ENCODE results near the gene PIK3R3.

Gene PIK3R3

DNA sequence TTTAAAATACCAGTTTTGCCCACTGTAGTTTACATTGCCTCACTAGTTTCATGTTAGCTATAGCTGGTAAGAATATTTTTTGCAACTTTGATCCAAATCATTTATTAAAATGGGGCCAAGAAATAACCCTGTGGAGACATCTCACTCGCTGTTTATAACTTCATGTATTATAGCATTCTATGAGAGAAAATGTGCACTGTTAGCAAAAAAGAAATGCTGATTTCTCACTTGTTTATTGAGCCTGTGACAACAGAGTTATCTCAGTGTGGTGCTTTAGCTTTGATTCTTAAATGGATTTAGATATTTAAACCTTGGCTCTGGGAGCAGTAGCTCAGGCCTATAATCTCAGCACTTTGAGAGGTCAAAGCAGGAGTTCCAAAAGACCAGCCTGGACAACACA, 127.9 kb downstream of the PIK3R3 start:
- no peak for DNase-seq
- in situ Hi-C loops (cut with MboI; ENCODE audit: low pct_unique_long_range_greater_than_20kb, low sequenced_read_pairs): no loop called here

DNA sequence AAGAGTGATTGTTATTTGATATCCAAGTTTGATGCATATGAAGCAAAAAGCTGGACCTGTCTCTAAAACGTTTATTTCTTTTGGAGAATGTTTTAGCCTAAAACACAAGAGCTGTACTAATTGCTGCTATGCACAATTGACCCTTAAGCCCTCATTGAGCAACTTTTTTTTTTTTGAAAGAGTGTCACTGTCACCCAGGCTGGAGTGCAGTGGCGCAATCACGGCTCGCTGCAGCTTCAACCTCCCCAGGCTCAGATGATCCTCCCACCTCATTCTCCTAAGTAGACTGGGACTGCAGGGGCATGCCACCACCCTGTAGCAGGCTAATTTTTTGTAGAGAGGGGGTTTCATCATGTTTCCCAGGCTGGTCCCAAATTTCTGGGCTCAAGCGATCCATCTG, 129.1 kb downstream of the PIK3R3 start:
- peak; percentile 29 for DNase-seq
- in situ Hi-C loops (cut with MboI; ENCODE audit: low pct_unique_long_range_greater_than_20kb, low sequenced_read_pairs): no loop called here

DNA sequence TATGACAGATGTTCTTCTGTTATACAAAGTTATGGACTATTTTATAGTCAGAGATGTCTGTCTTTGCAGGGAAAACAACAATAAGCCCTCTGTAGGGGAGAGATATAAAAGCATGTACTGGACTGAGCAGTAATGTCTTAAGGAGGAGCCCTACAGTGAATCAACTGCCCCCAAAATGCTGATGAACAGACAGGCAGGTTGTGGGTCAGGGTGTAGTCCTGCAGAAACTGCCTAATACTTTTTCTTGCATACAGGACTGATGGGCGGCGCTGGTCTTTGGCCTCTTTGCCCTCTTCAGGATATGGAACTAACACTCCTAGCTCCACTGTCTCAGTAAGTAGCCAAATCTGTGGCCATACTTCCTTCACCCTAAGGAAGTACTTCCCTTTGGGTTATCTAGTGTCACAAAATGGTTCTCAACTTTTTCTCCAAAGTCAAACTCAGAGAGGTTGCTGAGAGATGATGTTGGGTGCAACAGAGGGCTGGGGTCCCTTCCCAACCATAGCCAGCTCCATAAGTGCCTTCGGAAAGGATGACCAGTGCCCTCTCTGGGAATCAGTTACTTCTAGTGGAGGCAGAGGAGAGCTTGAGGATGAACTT, 129.8 kb downstream of the PIK3R3 start:
- no peak for DNase-seq
- in situ Hi-C loops (cut with MboI; ENCODE audit: low pct_unique_long_range_greater_than_20kb, low sequenced_read_pairs): no loop called here

DNA sequence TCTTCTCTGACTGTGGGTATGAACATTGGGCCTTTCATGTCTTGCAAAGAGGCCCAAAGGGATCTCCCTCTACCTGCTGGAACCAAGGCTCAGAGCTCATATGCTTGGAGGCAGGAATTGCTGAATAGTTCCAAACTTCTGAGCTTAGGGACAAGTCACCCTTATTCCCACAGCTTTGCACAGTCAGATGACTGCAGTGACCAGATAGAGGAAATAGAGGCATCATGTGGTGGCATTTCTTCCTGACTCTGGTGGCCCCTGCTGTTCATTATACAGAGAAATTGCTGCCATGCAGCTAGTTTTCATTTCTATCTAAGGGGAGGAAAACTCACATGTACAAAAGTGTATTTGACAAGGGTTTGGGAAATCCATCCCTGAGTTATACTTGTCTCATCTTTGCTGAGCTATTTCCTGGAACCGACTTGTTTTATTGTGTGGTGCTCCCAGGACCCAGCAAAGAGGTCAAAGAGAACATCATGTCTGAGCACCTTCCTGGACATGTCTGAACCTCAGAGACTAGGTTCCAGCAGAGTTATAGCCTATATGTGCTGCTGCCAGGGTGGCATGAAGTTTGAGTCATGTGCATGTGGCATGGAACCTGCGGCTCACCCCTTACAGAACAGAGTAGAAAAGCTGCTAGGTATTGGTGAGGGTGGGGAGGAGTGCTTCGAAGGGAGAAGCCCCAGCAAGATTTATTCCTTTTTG, 131.2 kb downstream of the PIK3R3 start:
- in situ Hi-C loops (cut with MboI; ENCODE audit: low pct_unique_long_range_greater_than_20kb, low sequenced_read_pairs): no loop called here

GRCh38 chr1:45999507-45999906, 132.9 kb downstream of the PIK3R3 start:
- in situ Hi-C loops (cut with MboI; ENCODE audit: low pct_unique_long_range_greater_than_20kb, low sequenced_read_pairs): no loop called here
- DNase-seq: no peak

More for the DNA sequence above, 131.2 kb downstream of the PIK3R3 start:
- DNase-seq: no peak

DNA sequence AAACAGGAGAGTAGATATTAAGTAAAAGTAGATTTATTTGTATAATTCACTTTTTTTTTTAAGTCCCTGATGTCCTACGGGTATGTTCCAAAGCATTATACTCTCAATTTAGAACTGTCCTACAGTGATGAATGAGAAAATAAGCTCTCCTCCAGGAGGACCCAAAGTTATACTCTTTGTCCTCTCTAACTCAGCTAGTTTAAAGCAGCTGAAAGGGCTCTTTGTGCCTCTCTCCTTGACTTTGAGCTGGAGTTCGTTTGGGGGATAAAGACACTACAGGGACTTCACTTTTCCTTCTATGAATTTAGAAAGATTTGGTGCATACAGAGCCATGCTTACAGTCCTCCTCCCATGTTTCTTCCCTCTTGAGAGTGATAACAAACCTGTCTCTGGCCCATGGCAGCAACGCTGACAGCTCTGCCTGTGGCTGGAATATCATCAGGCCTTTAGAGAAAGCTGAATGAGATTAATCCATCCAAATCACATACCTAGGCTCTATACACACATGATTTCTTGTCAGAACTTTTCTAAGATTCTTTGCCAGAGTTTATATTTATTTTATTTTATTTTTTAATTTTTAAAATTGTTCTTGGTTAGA, 134.3 kb downstream of the PIK3R3 start:
- DNase-seq: no peak
- in situ Hi-C loops (cut with MboI; ENCODE audit: low pct_unique_long_range_greater_than_20kb, low sequenced_read_pairs): no loop called here

GRCh38 chr1:45995298-45995697, 137.1 kb downstream of the PIK3R3 start:
- DNase-seq: no peak

GRCh38 chr1:45994423-45994822, 138.0 kb downstream of the PIK3R3 start:
- in situ Hi-C loops (cut with MboI; ENCODE audit: low pct_unique_long_range_greater_than_20kb, low sequenced_read_pairs): no loop called here
- DNase-seq: no peak

More at GRCh38 chr1:45995298-45995697, 137.1 kb downstream of the PIK3R3 start:
- in situ Hi-C loops (cut with MboI; ENCODE audit: low pct_unique_long_range_greater_than_20kb, low sequenced_read_pairs): no loop called here

Measured in KBM-7 (cell line).